ENCODE data around the gene IPO5.

Gene IPO5

DNA sequence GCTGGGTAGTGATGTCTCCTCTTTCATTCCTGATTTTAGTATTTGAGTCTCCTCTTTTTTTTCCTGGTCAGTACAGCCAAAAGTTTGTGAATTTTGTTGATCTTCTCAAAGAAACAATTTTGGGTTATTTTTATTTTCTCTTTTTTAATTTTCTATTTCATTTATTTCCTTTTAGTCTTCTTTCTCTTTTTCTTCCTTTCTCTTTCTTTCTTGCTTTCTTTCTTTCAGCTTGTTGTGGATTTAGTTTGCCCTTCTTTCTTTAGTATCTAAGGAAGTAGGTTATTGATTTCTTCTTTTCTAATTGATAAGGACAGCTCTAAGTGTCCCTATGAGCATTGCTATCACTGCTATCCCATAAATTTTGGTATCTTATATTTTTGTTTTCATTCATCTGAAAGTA lies 13.8 kb downstream of the IPO5 start:
- Mint-ChIP-seq H3K9me3 (no peaks in the 10 kb centered on the region), H3K36me3 (ENCODE audit: insufficient read depth) (no peaks in the 10 kb centered on the region), H3K4me1 (ENCODE audit: low read depth in 2 of 2) (no peaks in the 10 kb centered on the region), H3K4me3 (no peak overlapping the region), H3K27ac (no peak overlapping the region), H3K27me3 (peaks cover 31 to 36% of the 10 kb centered on the region in 2 donors)
- ATAC-seq (replicated peaks) (no peak), DNase-seq (no peak)

GRCh38 chr13:97967948-97968347 lies 14.5 kb downstream of the IPO5 start:
- no peaks in the 10 kb centered on the region for H3K9me3 Mint-ChIP-seq
- no peak for ATAC-seq (replicated peaks)
- H3K4me3 Mint-ChIP-seq = no peak overlapping the region
- H3K36me3 Mint-ChIP-seq (ENCODE audit: insufficient read depth) = no peaks in the 10 kb centered on the region
- no peaks in the 10 kb centered on the region for H3K4me1 Mint-ChIP-seq (ENCODE audit: low read depth in 2 of 2)
- DNase-seq = no peak
- H3K27ac Mint-ChIP-seq = no peak overlapping the region
- peaks cover 33 to 36% of the 10 kb centered on the region in 2 donors for H3K27me3 Mint-ChIP-seq

GRCh38 chr13:97971519-97971918 lies 18.0 kb downstream of the IPO5 start:
- no peak for DNase-seq
- Mint-ChIP-seq H3K36me3 (ENCODE audit: insufficient read depth) (peaks cover 5% of the 10 kb centered on the region), H3K27me3 (peaks cover 17 to 23% of the 10 kb centered on the region in 2 donors), H3K4me1 (ENCODE audit: low read depth in 2 of 2) (peaks cover 5% of the 10 kb centered on the region in 2 donors), H3K4me3 (no peak overlapping the region), H3K9me3 (no peaks in the 10 kb centered on the region), H3K27ac (no peak overlapping the region)
- no peak for ATAC-seq (replicated peaks)

DNA sequence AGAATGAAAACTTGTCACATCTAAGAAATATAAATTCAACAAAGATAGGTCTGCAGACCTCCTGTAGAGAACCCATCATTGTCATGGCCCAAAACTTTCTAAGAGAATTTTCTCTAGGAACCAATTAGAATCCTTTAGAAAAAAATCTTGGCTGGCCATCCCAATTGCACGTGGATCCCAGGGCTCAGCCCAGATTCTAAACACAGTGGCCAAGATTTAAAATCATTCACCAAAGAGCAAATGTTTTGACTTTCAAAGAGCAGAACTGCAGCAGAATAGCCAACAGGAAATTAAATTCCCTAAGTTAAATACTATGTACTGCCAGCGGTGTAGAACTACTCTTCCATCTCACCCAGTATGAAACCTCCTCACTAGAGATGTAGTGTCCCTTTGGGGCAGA lies 21.3 kb downstream of the IPO5 start:
- Mint-ChIP-seq H3K9me3 (no peaks in the 10 kb centered on the region), H3K4me3 (peak overlapping the region in 1 of 2 donors; percentile 93), H3K27me3 (peaks cover 0 to 4% of the 10 kb centered on the region in 2 donors), H3K27ac (peak overlapping the region in 1 of 2 donors; percentile 52), H3K36me3 (ENCODE audit: insufficient read depth) (peaks cover 8% of the 10 kb centered on the region), H3K4me1 (ENCODE audit: low read depth in 2 of 2) (peaks cover 15 to 23% of the 10 kb centered on the region in 2 donors)
- DNase-seq (no peak), ATAC-seq (replicated peaks) (no peak)

GRCh38 chr13:97975280-97975847 lies 21.9 kb downstream of the IPO5 start:
- ATAC-seq (replicated peaks) (no peak), DNase-seq (no peak)
- H3K9me3 Mint-ChIP-seq = no peaks in the 10 kb centered on the region
- H3K36me3 Mint-ChIP-seq (ENCODE audit: insufficient read depth) = peaks cover 8% of the 10 kb centered on the region
- peaks cover 0 to 4% of the 10 kb centered on the region in 2 donors for H3K27me3 Mint-ChIP-seq
- peaks cover 15 to 23% of the 10 kb centered on the region in 2 donors for H3K4me1 Mint-ChIP-seq (ENCODE audit: low read depth in 2 of 2)
- peak overlapping the region; percentile 89 to 96 for H3K27ac Mint-ChIP-seq
- peak overlapping the region; percentile 87 to 93 for H3K4me3 Mint-ChIP-seq

DNA sequence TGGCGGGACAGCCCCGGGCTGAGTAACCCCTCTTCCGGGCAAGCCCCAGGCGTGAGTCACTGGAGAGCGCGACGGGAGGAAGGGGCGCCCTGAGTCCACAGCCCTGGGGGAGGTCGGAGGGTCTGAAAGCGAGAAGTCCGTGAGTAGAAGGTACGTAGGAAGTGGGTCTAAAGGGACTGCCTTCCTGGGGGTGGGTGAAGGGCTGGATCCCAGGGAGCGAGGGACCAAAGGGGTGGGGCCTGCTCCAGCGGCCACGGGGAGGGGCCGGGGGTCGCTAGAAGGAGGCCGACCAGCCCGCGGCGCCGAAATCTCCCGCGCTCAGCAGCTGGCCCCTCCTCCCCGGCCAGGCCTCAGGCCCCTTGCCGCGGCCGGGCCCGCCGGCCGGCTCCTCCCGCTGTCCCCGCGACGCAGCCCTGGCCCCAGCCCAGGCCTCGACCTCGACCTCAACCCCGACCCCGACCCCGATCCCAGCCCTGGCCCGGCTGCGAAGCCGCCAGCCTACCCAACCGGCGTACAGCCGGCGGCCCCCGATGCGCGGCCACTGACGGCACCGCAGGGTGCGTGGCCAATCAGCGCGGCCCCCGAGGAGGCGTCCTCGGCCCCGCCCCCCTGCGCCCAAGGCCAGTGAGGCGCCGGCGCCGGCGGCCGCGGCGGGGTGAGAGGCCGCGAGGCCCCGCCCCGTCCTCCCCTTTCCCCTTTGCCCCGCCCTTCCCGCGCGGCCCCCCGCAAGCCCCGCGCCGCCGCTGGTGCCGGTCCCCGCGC lies 22.6 kb downstream of the IPO5 start:
- ATAC-seq (replicated peaks) = peak; percentile 90
- H3K27ac Mint-ChIP-seq = peak overlapping the region; percentile 95 to 96
- H3K4me1 Mint-ChIP-seq (ENCODE audit: low read depth in 2 of 2) = peaks cover 16 to 23% of the 10 kb centered on the region in 2 donors
- no peaks in the 10 kb centered on the region for H3K9me3 Mint-ChIP-seq
- peak overlapping the region; percentile 87 to 93 for H3K4me3 Mint-ChIP-seq
- H3K27me3 Mint-ChIP-seq = peaks cover 0 to 4% of the 10 kb centered on the region in 2 donors
- DNase-seq = peak; percentile 85 to 89 (median 85)
- peaks cover 8% of the 10 kb centered on the region for H3K36me3 Mint-ChIP-seq (ENCODE audit: insufficient read depth)

DNA sequence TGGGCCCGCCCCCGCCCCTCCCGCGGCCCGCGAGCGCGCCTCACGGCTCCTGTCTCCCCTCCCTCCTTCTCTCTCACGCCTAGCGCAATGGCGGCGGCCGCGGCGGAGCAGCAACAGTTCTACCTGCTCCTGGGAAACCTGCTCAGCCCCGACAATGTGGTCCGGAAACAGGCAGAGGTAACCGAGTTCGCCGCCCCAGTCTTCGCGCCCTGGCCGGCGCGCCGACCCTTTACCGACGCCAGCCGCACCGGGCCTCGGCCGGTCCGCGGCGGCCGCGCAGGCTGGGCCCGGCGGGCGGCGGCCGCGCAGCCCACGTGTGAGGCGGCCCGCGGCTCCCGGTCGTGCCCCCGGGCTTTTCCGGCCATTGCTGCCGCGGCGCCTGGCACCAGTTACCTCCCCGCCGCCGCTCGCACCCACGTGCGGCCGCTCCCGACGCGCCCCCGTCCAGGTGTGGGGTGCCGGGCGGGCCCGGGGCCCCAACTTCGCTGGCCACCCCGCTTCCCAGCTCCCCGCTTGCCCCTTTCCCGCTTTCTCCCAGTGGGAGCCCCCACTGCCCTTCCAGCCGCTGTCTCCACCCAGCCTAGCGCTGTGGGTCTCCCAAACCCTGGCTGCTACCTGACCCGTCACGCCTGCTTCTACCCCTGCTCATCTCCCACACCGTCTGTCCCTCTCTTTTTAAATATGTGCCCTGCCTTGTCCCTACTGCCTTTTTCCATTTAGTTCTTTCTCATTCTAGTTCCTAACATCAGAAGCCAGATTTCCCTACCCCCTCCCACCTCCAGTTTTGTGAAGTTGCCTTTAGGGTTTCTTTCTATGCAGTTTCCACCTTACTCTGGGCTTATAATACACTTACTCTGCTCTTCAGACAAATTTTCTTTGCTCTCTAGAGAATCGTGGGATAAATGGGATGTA lies 23.4 kb downstream of the IPO5 start:
- Mint-ChIP-seq H3K4me3 (peak overlapping the region; percentile 87 to 93), H3K27me3 (peaks cover 0 to 4% of the 10 kb centered on the region in 2 donors), H3K9me3 (no peaks in the 10 kb centered on the region), H3K36me3 (ENCODE audit: insufficient read depth) (peaks cover 8% of the 10 kb centered on the region), H3K27ac (peak overlapping the region; percentile 89 to 95), H3K4me1 (ENCODE audit: low read depth in 2 of 2) (peaks cover 17 to 23% of the 10 kb centered on the region in 2 donors)
- ATAC-seq (replicated peaks) = peak; percentile 36
- DNase-seq = peak in 1 of 3 experiments; percentile 14

- peaks cover 15% of the 10 kb centered on the region for H3K36me3 Mint-ChIP-seq (ENCODE audit: insufficient read depth)
- H3K4me1 Mint-ChIP-seq (ENCODE audit: low read depth in 2 of 2) = peaks cover 19 to 23% of the 10 kb centered on the region in 2 donors
- H3K9me3 Mint-ChIP-seq = no peaks in the 10 kb centered on the region
- no peaks in the 10 kb centered on the region for H3K27me3 Mint-ChIP-seq
- peak overlapping the region; percentile 87 to 93 for H3K4me3 Mint-ChIP-seq
- DNase-seq (no peak), ATAC-seq (replicated peaks) (no peak)
- peak overlapping the region; percentile 89 to 95 for H3K27ac Mint-ChIP-seq
Observed at GRCh38 chr13:97977982-97978381, 24.5 kb downstream of the IPO5 start.

DNA sequence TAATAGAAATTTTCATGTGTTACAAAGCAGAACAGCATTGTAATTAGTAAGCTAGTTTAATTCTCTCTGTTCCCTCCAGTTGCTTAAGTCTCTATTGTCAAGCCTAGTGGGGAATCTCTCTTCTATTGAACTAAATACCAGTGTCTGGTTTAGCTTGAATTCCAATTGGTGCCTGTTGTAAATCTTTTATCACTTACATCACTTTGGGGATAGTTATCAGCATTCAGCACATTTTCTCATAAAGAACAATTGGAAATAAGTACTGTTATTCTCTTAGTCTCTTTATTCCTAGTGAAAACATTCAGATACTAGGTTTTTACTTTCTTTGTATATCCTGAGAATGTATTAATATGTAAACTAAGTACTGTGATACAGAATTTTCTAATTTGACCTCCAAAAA lies 25.2 kb downstream of the IPO5 start:
- Mint-ChIP-seq H3K9me3 (no peaks in the 10 kb centered on the region), H3K4me3 (peak overlapping the region in 1 of 2 donors; percentile 30), H3K4me1 (ENCODE audit: low read depth in 2 of 2) (peaks cover 19 to 23% of the 10 kb centered on the region in 2 donors), H3K36me3 (ENCODE audit: insufficient read depth) (peaks cover 21% of the 10 kb centered on the region), H3K27ac (no peak overlapping the region), H3K27me3 (no peaks in the 10 kb centered on the region)
- ATAC-seq (replicated peaks) (no peak), DNase-seq (no peak)

GRCh38 chr13:97979051-97979450 lies 25.6 kb downstream of the IPO5 start:
- Mint-ChIP-seq H3K27ac (no peak overlapping the region), H3K4me1 (ENCODE audit: low read depth in 2 of 2) (peaks cover 19 to 23% of the 10 kb centered on the region in 2 donors), H3K9me3 (no peaks in the 10 kb centered on the region), H3K36me3 (ENCODE audit: insufficient read depth) (peaks cover 25% of the 10 kb centered on the region), H3K4me3 (no peak overlapping the region), H3K27me3 (no peaks in the 10 kb centered on the region)
- DNase-seq = no peak
- ATAC-seq (replicated peaks) = no peak

DNA sequence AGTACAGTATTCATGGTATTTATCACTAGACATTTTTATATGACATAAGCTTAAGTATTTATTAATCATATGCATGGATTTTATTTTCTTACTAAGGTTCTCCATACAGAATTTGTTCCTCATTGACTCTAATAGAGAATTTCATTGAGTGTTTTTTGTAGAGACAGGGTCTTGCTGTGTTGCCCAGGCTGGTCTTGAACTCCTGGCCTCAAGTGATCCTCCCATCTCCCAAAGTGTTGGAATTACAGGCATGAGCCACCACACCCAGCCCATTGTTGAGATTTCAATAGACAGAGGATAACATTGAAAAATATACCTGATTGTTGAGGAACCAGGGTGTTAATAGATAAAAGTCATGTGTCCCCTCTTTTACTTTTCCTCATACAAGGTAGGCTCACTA lies 26.1 kb downstream of the IPO5 start:
- DNase-seq (no peak), ATAC-seq (replicated peaks) (no peak)
- H3K27ac Mint-ChIP-seq = no peak overlapping the region
- H3K9me3 Mint-ChIP-seq = no peaks in the 10 kb centered on the region
- H3K36me3 Mint-ChIP-seq (ENCODE audit: insufficient read depth) = peaks cover 30% of the 10 kb centered on the region
- H3K4me3 Mint-ChIP-seq = no peak overlapping the region
- peaks cover 19 to 23% of the 10 kb centered on the region in 2 donors for H3K4me1 Mint-ChIP-seq (ENCODE audit: low read depth in 2 of 2)
- H3K27me3 Mint-ChIP-seq = no peaks in the 10 kb centered on the region

DNA sequence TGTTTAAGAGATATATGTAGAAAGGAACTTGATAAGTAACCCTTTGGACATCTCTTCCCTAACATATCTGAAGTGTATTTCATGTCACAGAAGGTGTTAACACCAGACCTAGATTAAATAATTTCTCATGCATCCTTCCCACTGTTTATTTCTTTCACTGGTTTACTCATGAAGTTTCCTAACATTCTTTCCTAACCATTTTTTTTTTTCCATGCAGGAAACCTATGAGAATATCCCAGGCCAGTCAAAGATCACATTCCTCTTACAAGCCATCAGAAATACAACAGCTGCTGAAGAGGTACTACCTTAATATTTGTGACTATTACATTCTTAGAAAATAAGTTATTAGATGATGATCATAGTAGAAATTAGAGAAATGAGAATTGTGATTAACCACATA lies 28.8 kb downstream of the IPO5 start:
- no peak overlapping the region for H3K4me3 Mint-ChIP-seq
- no peak for ATAC-seq (replicated peaks)
- H3K27ac Mint-ChIP-seq = peak overlapping the region in 1 of 2 donors; percentile 15
- H3K4me1 Mint-ChIP-seq (ENCODE audit: low read depth in 2 of 2) = peaks cover 11 to 18% of the 10 kb centered on the region in 2 donors
- no peaks in the 10 kb centered on the region for H3K9me3 Mint-ChIP-seq
- no peak for DNase-seq
- peaks cover 50% of the 10 kb centered on the region for H3K36me3 Mint-ChIP-seq (ENCODE audit: insufficient read depth)
- H3K27me3 Mint-ChIP-seq = no peaks in the 10 kb centered on the region

- Mint-ChIP-seq H3K27me3 (no peaks in the 10 kb centered on the region), H3K36me3 (ENCODE audit: insufficient read depth) (peaks cover 92% of the 10 kb centered on the region), H3K4me3 (no peak overlapping the region), H3K27ac (peak overlapping the region in 1 of 2 donors; percentile 60), H3K9me3 (no peaks in the 10 kb centered on the region), H3K4me1 (ENCODE audit: low read depth in 2 of 2) (peaks cover 2 to 4% of the 10 kb centered on the region in 2 donors)
- DNase-seq (no peak), ATAC-seq (replicated peaks) (no peak)
Observed at GRCh38 chr13:97986835-97987234, 33.4 kb downstream of the IPO5 start.

Data from effector memory CD8-positive, alpha-beta T cell (primary cell).